GM19467 (cell line): ENCODE measurements around the gene TMEM150C.

Experiments used
- ATAC-seq: cut with Tn5 transposase; IDR thresholded peaks from one replicate; pipeline ENCODE4 v1.9.1; 2021; ENCODE audit warnings: mild to moderate bottlenecking, moderate library complexity; ENCODE audit not compliant: unreplicated experiment

The TMEM150C gene

DNA sequence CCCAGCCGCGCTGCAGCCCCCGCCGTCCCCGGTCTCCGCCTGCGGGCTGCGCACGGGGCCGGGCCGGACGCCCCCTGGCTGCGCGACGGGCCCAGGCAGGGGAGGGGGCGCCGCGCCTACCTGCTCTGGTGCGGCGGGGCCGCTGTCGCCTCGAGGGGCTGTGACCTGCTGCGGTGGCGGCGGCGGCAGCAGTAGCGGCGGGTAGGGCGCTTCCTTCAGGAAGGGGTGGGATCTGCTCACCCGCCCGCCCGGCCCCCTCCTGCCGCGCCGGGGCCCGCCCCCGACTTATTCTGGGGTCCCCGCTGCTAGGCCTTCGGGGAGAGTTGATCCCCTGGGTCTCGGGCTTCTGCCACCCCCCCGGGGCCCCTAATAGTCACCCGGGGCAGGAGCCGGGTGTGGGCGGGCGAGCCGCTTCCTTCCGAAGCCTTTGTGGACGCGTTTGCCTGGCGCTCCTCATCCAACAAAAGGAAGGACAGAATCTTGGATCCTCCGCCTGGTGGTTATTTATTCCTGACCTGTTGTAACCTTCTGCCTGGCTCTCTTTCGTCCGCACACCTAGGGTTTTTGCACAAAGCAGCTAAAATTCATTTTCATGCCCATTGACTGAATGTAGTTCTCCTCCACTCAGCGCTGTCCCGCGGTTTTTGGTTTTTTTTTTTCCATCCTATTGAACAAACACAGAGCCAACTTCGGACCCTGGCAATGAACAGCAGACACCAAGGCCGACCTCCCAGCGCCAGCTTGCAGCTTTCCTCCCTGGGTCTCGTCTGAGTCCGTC lies at the start of gene TMEM150C:
TMEM150C (minus strand) TSS at position 203 of the 778 bp plus-strand sequence. CDS start 57,331 bp downstream, outside the sequence.
- no peak for ATAC-seq

DNA sequence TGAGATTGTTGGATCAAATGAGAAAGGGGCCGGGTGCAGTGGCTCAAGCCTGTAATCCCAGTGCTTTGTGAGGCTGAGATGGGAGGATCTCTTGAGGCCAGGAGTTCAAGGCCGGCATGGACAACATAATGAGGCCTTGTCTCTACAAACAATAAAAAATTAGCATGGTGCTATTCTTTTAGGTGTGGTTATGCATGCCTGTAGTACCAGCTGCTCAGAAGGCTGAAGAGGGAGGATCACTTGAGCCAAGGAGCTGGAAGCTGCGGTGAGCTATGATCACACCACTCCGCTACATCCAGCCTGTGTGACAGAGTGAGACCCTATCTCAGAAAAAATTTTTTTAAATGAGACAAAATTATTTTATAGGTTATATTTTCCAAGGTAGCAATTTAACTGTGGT lies 49.7 kb upstream of the TMEM150C start:
- ATAC-seq = no peak

DNA sequence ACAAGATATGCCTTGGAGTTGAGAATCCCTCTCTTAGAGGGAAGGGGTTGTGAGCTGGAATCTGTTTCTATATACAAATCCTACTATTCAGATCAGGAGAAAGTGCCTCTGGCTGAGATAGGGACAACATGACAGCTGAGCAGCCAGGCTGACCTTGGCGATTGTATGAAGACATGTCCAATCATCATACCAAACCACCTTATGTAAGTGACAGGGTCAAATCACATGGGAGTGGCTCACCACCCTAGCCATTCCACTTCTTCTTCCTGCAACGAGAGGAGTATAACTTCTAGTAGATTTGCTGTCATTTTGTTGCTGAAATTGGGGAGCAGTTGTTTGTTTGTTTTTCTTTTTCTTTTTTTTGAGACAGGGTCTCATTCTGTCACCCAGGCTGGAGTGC lies 48.3 kb upstream of the TMEM150C start:
- no peak for ATAC-seq

DNA sequence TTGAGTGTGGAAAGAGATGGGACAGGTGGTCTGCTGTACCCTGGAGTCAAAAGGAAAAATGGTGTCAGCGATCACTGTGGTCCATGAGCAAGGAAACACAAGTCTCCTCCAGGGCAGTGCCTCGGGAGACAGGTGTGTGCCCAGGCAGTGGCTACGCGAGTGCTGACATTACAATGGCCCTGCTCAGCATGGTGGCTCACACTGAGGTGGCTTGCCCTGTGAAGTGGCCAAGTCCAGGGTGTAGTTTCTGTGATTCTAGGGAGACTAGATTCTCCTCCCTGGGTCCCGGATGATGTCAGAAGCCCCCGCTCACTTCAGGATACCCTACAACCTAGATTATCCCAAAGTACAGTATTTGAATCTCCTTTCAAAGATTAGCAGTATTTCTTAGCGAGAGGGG lies 44.8 kb upstream of the TMEM150C start:
- no peak for ATAC-seq

- no peak for ATAC-seq
These were observed 42.7 kb upstream of the TMEM150C start for GRCh38 chr4:82604522-82604921.

DNA sequence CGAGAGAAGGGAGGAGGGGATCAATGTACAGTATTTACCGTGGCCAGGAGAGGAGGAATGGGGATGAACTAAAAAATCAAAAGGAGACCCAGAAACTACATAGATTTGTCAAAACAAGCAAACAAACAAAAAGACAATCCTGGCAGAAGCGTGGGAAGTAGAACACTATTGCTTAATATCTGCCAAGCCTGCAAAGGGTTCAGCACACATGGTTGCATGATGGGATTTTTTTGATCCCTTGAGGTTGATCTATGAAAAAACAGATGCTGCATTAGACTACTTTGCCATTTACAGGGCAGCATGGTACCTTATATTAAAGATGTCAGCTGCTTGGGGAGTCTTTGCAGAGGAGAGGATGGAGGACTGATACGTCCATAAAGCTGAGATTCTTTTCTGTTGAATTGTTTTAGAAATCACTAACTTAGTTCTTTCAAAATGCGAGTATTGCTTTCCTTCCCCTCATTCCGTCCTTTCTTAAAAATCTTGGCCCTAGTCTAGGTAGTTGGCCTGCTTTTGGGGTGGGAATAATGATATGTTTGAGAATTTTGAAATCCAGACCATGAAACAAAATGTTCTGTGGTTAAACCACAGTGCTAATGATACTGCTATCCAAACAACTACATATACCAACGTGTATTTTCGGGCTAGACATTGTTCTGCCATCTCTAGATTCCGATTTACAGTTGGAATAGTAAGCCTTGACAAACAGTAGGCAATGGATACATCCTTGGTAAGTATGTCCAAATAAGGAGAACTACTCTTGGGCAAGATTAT lies 39.6 kb upstream of the TMEM150C start:
- ATAC-seq = no peak

- ATAC-seq = no peak
These were observed 37.5 kb upstream of the TMEM150C start for GRCh38 chr4:82599336-82599735.

- no peak for ATAC-seq
These were observed 32.7 kb upstream of the TMEM150C start for GRCh38 chr4:82594456-82594855.

- no peak for ATAC-seq
These were observed 31.6 kb upstream of the TMEM150C start for GRCh38 chr4:82593411-82593810.

DNA sequence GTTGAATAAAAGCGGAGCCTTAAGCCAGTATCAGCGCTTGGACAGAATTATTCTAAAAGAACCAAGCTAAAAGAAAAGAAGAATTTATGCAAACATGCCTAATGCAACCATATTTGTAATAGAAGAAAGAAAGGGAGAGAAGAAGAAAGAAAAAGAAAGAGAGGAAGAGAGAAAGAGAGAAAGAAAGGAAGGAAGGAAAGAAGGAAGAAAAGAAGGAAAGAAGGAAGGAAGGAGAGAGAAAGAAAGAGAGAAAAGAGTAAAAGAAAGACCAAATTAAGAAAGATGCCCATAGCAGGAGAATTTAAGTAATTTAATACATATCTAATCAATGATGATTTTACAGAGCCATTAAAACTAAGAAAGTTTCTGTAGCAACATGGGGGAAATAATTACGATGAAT lies 30.9 kb upstream of the TMEM150C start:
- ATAC-seq = no peak

DNA sequence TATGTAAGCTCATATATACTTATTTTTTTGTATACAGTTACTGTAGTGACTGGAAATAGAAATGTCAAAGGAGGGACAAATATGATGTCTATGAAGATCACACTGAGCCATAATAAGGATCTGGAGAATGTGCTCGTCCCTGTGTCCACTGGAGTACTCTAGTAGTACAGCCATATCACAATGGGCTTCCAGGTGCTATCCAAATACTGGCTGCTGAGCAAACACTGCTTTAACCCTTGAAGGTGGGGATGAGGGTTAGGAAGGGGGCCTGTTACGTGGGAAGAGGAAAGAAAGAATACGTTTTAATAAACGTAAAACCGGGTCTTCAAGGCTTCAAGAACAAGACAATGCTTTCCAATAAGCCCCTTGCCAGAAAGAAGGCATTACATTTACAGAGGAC lies 29.8 kb upstream of the TMEM150C start:
- ATAC-seq = no peak

- no peak for ATAC-seq
These were observed 28.0 kb upstream of the TMEM150C start for GRCh38 chr4:82589756-82590155.

DNA sequence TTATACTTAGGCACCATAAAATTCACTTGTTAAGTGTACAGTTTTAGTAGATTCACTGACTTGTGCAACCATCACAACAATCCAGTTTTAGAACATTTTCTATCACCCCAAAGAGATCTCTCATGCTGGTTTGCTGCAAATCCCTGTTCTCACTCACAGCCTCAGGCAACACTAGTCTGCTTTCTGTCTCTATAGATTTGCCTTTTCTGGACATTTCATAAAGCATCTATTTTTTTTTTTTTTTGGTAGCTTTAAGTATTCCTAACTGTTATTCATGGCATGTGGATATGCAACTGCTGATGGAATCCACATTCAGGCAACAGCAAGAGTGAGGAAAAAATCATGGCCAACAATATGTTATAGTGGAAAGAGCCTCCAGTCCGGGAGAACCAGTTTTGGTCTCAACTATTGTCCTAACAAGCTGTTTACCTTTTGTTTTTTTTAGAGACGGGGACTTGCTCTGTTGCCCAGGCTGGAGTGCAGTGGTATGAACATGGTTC lies 27.0 kb upstream of the TMEM150C start:
- no peak for ATAC-seq

DNA sequence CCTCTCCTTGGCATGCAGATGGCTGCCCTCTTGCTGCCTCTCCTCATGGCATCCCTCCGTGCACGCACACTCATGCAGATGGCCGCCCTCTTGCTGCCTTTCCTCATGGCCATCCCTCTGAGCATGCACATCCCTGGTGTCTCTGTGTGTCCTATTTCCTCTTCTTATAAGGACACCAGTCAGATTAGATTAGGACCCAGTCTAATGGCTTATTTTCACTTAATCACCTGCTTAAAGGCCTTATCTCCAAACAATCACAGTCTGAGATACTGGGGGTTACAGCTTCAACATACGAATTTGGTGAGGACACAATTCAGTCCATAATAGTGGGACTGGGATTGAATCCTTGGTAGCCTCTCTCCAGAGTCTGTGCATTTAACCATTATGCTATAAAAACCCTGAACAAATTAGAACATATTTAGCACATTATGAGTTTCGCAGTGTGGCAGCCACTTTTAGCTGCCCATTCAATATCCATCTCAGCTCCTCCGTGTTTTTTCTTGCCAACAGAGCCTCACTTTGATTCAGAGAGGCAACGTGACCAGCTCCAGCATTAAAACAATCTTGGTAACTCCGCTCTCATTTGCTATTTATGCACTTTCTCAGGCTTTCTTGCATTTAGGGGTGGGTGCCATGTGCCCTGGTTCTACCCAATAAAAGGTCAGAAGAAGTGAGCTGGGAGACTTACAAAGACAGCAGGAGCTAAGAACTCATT lies 26.2 kb upstream of the TMEM150C start:
- ATAC-seq = no peak

DNA sequence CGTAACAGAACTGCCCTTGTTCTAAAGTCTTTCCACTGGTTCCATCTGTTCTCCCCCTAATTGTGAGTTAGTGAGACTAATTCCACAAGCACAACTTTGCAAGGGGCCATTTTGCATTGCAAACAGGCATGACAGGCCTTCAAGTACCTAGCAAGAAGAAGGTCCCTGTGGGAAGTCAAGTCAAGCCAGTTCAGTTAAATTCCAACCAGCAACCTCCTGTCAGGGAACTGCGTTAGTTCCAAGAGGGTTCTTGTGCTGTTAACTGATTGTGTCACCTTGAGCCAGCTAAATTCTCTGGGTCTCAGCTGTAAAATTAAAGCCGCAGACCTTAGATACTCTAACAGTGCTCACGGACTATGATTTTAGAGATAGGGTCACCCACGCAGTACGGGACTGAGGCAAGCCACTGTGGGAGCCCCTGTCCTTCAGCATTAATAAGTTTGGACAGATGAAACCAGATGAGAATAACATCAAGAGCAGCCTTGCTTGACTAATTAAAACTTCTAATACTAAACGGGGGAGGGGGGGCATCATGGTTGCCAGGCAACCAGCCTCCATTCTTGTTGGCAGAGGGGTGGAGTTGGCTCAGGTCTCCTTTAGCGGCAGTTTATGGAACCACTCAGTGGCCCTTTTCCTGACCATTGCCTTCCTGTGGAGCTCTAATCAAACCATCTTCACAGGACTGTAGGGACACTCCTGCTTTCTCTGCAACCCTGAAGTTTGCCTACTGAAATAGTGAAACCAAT lies 24.1 kb upstream of the TMEM150C start:
- no peak for ATAC-seq

DNA sequence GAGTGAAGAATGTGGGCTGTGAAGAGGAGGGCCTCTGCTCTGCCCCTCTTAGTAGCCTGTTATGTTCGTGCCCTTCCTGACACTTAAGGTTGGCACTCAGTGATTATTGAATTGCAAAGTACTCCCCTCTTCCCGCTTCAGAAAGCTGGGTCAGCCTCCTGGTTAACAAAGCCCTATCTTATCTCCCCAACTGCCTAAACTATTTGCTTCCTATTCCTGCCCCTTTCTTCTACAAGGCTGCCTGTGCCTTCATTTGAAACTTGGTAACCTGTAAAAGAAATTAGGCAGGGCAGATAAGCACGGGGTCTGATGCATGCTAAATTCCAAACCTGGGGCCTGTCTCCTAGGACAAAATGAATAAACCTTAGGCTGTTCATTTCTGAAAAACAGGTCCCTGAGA lies 23.1 kb upstream of the TMEM150C start:
- no peak for ATAC-seq

DNA sequence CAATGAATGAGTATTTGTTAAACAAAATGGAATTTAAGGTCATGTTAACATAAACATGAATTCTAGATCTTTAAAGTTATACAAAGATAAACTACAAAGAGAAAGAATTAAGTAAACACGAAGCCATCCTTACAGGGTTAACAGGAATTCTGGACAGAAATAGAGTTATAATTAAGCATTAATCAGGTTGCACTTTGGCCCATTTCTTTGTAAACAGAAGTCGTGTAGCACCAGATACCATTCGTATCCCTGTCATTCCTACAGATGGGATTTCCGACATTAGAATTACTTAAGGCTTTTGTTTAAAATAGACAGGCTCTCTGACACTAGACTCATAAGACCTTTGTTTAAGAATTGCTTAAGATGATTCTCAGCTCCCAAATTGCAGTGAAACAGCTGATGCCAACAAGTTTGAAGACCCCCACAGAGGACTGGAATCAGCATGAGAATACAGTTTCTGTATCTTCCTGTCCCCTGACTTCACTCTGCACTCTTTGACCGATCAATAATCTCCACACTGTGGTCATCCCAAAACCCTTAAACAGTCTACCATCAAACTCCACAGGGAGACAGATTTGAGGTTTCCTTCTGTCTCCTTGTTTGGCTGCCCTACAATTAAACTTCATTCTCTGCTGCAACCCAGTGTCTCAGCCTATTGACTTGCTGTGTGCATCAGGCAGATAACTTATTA lies 22.3 kb upstream of the TMEM150C start:
- no peak for ATAC-seq

- no peak for ATAC-seq
These were observed 18.1 kb upstream of the TMEM150C start for GRCh38 chr4:82579932-82580331.

- ATAC-seq = no peak
These were observed 17.1 kb upstream of the TMEM150C start for GRCh38 chr4:82578935-82579334.

DNA sequence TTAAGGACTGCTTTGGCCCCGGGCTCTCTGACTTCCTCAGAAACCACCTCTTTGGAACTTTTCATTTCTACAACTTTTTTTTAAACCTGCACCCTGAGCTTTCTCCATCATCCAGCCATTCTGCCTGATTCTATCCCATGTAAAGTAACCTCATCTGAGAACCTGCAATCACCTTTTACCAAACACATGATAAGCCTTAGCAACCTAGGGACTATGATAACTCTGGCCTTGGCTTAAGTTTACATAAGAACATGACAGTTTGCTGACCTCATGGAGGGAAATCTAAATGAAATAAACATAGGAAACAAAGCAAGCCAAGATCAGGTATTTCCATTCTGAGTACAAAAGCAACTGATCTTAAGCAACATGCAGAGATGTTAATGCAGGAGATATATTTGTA lies 15.7 kb upstream of the TMEM150C start:
- no peak for ATAC-seq
